ENCODE results near the gene LIN52. TPM values are rescaled to one million over a fixed set of nuclear protein-coding genes. Genes with fewer than 3 reads are reported as not detected.

Gene LIN52
- total and polyA plus RNA-seq, 2 experiments from 2014 or later, result 8.6 to 10.8 TPM

DNA sequence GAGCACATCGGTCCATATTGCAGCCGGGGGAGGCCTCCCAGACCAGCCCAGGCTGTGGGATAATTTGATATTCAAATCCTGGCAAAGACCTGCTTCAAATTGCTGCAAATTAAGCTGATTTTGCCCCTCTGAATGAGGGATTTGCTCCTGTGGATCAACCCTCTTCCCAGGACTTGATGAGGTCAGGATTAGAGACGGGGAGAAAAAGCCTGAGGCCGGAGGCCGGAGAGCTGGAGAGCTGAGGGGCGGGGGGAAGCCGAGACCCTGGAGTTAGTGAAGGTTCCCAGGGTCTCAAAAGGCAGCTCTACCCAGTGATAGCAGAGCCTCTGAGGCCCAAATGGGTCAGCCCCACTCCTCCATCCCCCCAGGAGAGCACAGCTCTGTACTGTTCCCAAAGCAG lies 137.0 kb downstream of the LIN52 start:
- no peak overlapping the region for H3K4me3 ChIP-seq
- H3K4me2 ChIP-seq, result no peak overlapping the region
- no peak for DNase-seq (ENCODE audit: low spot score)
- no peaks in the 10 kb centered on the region for H3F3A ChIP-seq (replicated peaks; ENCODE audit: low read depth)
- Mint-ChIP-seq H3K4me3 (no peak overlapping the region), H3K36me3 (ENCODE audit: low read depth) (no peaks in the 10 kb centered on the region), H3K4me1 (no peaks in the 10 kb centered on the region; the same call in 2 of the 3 replicates), H3K27me3 (ENCODE audit: insufficient read depth, low read depth, poor library complexity) (peaks cover 22% of the 10 kb centered on the region), H3K27ac (no peak overlapping the region), H3K9me3 (no peaks in the 10 kb centered on the region)
- no peak overlapping the region for H3K27ac ChIP-seq (ENCODE audit: low read depth)
- H3K27me3 ChIP-seq (ENCODE audit: insufficient read depth), result peaks cover 20% of the 10 kb centered on the region; the same call in 1 of the 2 replicates
- H4K20me1 ChIP-seq (replicated peaks; ENCODE audit: insufficient read depth), result no peaks in the 10 kb centered on the region; the same call in 1 of the 2 replicates
- no peak for ATAC-seq
- H2AFZ ChIP-seq, result no peak overlapping the region
- no peaks in the 10 kb centered on the region for H3K36me3 ChIP-seq (ENCODE audit: insufficient read depth)
- no peaks in the 10 kb centered on the region for H3K79me2 ChIP-seq (replicated peaks; ENCODE audit: insufficient read depth)
- TF ChIP-seq ETS1 (IDR thresholded peaks at IDR 0.05) (no peak), POLR2AphosphoS5 (IDR thresholded peaks at IDR 0.05; ENCODE audit: low read depth) (no peak), ZNF462 (CRISPR knock-in tag; IDR thresholded peaks at IDR 0.05) (no peak), NANOG (IDR thresholded peaks at IDR 0.05; ENCODE audit: borderline replicate concordance) (no peak), ZNF114 (CRISPR knock-in tag; IDR thresholded peaks at IDR 0.05) (no peak), EZH2phosphoT487 (IDR thresholded peaks at IDR 0.05; ENCODE audit: unreplicated experiment) (no peak), REST (IDR thresholded peaks at IDR 0.05; ENCODE audit: unreplicated experiment) (no peak), ZNF331 (CRISPR knock-in tag; IDR thresholded peaks at IDR 0.05; ENCODE audit: low read depth) (no peak), STAT1 (IDR thresholded peaks at IDR 0.05; ENCODE audit: unreplicated experiment) (no peak), JUNB (IDR thresholded peaks at IDR 0.05; ENCODE audit: unreplicated experiment) (no peak), CTCF (conservative IDR thresholded peaks at IDR 0.05; ENCODE audit: low read depth in 2 of 2) (no peak)
- H3K4me1 ChIP-seq (ENCODE audit: insufficient read depth), result no peaks in the 10 kb centered on the region
- no peaks in the 10 kb centered on the region for H3K9me2 ChIP-seq (ENCODE audit: insufficient read depth)

All from GM23338 (cell line).